ENCODE measurements around the gene LGR4.

DNA sequence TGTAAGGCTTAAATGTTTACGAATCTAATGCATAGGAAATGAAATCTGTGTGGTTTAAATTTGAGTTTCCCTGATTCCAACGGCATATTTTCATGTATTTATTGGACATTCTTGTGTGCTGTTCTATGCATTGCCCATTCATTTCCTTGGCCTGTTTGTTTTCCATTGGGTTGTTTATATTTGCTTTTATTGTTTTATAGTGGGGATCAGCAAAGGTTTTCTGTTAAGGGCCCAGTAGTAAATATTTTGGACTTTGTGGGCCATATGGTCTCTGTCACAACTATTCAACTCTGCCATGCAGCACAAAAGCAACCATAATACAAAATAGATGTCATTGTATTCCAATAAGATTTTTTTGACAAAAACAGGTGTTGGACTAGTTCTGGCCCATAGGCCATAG lies 5.2 kb upstream of the LGR4 start:
- TF ChIP-seq, protein P1, sequence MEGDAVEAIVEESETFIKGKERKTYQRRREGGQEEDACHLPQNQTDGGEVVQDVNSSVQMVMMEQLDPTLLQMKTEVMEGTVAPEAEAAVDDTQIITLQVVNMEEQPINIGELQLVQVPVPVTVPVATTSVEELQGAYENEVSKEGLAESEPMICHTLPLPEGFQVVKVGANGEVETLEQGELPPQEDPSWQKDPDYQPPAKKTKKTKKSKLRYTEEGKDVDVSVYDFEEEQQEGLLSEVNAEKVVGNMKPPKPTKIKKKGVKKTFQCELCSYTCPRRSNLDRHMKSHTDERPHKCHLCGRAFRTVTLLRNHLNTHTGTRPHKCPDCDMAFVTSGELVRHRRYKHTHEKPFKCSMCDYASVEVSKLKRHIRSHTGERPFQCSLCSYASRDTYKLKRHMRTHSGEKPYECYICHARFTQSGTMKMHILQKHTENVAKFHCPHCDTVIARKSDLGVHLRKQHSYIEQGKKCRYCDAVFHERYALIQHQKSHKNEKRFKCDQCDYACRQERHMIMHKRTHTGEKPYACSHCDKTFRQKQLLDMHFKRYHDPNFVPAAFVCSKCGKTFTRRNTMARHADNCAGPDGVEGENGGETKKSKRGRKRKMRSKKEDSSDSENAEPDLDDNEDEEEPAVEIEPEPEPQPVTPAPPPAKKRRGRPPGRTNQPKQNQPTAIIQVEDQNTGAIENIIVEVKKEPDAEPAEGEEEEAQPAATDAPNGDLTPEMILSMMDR (IDR thresholded peaks at IDR 0.05) = no peak
- TF ChIP-seq POLR2A (IDR thresholded peaks at IDR 0.05) = no peak

Measured in heart left ventricle (tissue), 13 donors.